Activated gamma-delta T cell treated with Interleukin-2 at 50 U/mL for 16 hours (primary cell): ENCODE data around the gene NAT16.
A peak's percentile ranks its signal among the peaks of the same experiment; 100 is the strongest.

Source experiments
- DNase-seq: peaks from one replicate; pipeline ENCODE4 v3.0.0-alpha.2; 2020

NAT16 gene

GRCh38 chr7:101170617-101171441 is 9.3 kb downstream of the NAT16 start:
- no peak for DNase-seq

- peak; percentile 79 for DNase-seq
Observed at GRCh38 chr7:101169838-101170551, 10.1 kb downstream of the NAT16 start.

GRCh38 chr7:101169110-101169837 is 10.8 kb downstream of the NAT16 start:
- no peak for DNase-seq

DNA sequence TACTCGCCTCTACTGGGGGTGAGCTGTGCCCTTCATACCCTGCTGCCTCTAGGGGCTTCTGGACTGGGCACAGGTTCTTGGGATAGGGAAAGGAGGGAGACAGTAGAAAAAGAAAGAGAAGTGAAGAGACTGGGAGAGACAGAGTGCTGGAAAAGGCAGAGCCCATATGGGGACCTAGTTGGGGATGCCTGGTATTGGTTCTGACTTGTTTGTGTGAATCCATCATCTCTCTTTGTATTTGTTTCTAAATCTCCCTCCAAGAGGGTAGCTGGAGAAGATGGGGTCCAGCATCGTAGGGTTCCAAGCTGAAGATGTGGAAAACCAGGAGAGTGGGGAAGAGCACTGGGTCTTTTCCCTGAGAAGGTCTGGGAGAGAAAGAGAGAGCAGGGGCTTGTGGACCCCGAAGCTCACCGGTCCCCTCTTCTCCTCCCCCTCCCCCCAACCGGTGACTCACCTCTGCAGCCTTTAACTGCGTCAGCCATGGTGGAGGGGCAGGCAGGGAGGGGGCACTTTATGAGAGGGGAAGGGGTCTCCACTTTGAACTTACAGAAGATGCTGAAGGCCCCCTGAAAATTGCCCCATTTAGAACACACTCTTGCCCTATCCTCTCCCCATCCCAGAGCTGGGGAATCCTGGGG is 11.6 kb downstream of the NAT16 start:
- DNase-seq = no peak

DNA sequence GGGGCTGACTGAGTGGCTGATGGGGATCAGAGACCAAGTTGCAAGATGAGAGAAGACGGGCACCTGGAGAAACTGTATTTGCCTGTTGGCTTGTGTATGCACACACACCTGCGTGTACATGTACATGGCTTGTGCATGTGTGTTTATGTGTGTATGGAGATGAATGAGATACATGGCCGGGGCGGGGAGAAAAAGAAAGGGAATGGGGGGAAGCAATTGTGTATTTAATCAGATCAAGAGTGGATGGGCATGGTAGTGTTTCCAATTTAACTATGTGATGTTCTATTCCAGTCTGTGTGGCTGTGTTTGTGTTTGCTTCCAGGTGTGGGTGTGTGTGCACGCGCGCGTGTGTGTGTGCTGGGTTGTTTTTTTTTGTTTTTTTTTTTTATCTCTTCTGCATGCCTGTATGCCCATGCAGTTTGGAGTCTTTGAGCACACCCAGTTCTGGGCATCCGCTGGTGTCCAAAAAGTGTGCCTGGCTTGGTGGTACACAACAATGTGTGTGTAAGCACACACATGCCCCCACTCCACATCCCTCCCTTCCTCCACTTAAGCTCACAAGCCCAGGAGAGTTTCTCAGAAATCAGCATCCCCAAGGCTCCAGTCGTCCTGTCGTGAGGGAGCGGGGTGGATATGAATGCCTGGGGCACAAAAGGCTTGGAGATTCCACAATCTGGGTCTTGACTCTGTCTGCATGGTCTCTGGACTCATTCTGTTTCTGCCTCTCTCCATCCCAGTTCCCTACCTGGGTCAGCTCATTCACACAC is 12.3 kb downstream of the NAT16 start:
- no peak for DNase-seq

GRCh38 chr7:101166909-101167644 is 13.0 kb downstream of the NAT16 start:
- no peak for DNase-seq

DNA sequence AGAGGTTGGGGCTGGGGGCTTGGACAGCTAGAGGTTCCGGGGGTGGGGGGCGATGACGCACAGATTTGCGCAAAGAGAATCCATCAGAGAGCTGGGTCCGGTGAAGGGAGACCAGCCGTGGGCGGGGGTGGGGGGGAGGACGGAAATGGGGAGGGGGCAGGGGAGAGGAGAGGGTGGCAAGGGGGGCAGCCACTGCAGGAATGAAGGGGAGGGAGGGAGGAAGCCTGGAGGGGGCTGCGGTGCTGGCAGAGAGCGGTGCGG is 13.5 kb downstream of the NAT16 start:
- no peak for DNase-seq

DNA sequence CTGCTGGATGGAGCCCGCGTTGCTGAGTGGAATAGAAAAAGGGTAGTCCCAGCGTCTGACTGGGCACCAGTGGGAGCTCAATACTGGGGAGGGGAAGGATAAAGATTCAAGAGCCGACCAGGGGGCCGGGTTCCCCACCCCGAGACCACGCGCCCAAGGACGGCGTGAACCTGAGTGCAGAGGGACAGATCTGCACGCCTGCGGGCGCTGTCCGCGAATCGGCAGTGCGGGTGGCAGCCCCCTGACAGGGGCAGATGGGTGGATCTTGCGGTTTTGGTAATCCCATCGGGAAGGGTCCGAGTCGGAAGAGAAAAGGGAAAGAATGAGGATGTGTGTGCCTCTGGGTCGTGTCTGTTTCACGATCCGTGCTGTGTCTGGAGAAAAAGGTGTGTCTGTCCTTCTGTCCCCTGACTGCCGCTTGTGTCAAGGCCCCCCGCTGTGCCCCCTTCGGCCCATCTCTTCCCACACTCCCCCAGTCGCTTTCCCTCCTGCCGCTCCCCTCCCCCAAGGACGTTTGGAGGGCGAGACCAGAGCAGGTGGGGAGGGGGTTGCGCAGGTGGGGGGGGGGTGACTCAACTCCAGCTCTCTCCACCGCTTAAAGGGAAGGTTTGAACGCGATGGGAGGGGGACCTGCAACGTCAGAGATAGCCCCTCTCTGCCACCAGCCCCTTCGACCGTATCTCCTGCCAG is 14.0 kb downstream of the NAT16 start:
- no peak for DNase-seq

- peak; percentile 88 for DNase-seq
Observed at GRCh38 chr7:101165075-101165957, 14.8 kb downstream of the NAT16 start, which contains the start of gene VGF. Gene VGF, minus strand, starts transcription at chr7:101165569. Its CDS starts 726 bp downstream, at chr7:101164843.

DNA sequence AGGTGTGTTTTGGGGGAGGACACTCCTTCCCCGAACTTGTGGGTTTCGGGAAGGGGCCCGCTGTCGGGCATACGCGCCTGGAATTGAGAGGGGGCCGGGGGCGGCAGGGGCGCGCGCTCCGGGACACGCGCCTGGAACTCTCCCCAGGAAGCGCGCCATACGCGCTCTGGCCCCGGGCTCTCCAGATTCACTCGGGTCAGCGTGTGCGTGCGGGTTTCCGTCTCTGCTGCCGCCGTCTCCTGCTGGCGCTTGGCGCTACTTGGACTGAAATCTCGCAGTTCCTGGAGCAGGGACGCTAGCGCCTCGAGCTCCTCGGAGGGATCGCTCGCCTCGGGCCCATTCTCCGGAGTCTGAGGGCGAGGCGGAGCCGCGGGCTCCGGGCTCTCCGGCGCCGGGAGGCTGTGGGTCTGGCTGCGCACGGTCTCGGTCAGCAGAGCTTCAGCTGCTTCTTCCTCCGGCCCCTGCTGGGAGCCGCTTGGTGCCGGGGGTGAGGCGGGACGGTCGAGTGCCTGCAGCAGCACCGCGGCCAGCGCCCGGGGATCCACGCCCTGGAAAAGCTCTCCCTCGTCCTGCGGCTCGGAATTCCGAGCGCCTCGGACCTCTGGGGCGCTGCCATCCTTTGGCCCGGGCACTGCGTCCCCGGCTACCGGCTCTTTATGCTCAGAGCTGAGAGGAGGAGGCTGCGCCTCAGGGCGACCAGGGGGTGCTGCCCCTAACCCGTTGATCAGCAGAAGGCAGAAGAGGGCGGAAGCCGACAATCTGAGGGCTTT is 15.8 kb downstream of the NAT16 start:
- DNase-seq = no peak

GRCh38 chr7:101163279-101164070 is 16.6 kb downstream of the NAT16 start:
- no peak for DNase-seq

DNA sequence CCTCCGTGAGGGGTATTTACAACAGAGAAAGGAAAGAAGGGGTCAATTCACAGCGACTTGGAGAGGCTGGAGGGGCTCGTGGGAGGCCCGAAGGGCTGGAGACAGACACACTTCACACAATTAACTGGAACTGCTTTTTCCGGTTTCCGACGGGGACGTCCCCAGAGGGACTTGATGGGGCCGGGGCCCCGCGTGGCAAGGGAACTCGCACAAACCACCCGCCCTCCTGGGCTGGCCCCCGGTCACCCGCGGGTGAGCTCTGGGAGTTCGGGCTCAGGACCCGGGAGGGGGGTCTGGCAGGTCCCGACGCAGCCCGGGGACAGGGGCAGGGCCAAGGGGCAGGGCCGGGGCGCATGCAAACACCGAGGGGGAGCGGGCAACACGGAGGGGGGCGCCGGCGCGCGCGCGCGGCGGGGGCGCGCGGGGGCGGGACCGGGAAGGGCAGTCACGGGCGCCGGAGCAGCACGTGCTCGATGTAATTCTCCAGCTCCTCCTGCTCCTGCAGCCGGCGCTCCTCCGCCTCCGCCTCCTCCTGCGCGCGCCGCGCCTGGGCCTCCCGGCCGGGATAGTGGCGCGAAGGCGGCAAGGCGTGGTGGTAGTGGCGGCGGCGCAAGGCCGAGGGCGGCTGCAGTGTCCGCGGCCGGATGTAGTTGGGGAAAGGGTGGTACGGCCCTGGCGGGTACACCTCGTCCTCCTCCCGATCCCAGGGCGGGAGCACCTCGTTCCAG is 17.4 kb downstream of the NAT16 start:
- DNase-seq = no peak

DNA sequence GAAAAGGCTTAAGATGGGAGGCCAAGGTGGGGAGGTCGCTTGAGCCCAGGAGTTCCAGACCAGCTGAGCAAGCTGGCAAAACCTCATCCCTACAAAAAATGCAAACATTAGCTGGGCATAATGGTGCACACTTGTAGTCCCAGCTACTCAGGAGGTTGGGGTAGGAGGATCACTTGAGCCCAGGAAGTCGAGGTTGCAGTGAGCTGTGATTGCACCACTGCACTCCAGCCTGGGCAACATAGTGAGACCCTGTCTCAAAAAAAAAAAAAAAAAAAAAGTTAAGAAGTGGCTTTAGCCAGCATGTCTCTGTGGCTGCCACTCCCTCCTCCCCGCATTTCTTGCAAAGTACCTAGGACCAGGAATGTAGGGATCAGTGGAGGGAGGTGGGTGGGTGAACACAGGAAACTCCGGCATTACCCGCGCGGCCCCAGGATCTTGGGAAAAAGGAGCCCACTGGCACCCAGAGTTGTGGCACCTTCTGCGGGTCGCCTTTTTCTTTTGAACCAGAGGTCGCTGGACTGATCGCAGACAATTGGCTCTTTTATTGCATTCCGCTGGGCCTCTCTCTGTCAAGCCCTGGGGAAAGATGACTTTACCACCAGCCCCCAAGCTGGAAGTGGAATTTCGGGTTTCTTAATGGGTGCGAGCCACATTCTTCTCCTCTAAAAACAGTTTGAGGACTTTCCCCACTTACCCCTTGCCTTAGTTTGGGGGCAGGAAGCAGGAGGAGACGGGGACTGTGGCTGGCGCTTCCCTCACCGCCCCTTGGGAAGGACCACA is 18.2 kb downstream of the NAT16 start:
- DNase-seq = no peak

DNA sequence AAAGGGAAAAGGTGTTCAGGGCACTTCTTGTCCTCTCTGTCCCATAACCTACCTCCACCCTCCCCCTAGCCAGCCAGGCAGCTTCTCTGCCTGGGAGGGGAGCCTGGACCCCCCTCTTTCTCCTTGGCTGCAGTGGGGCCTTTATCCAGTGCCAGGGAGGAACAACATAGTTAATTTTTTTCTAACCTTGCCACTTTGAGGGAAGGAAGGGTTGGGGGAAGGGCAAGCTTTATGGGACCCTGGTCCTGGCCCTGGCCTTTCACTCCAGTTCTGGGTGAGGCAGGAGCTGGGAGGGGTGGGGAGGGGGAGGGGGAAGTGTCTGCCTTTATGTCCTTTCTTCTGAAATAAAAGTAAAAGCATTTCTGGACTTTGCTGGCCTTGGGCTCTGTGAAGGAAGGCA is 19.2 kb downstream of the NAT16 start:
- DNase-seq = no peak

DNA sequence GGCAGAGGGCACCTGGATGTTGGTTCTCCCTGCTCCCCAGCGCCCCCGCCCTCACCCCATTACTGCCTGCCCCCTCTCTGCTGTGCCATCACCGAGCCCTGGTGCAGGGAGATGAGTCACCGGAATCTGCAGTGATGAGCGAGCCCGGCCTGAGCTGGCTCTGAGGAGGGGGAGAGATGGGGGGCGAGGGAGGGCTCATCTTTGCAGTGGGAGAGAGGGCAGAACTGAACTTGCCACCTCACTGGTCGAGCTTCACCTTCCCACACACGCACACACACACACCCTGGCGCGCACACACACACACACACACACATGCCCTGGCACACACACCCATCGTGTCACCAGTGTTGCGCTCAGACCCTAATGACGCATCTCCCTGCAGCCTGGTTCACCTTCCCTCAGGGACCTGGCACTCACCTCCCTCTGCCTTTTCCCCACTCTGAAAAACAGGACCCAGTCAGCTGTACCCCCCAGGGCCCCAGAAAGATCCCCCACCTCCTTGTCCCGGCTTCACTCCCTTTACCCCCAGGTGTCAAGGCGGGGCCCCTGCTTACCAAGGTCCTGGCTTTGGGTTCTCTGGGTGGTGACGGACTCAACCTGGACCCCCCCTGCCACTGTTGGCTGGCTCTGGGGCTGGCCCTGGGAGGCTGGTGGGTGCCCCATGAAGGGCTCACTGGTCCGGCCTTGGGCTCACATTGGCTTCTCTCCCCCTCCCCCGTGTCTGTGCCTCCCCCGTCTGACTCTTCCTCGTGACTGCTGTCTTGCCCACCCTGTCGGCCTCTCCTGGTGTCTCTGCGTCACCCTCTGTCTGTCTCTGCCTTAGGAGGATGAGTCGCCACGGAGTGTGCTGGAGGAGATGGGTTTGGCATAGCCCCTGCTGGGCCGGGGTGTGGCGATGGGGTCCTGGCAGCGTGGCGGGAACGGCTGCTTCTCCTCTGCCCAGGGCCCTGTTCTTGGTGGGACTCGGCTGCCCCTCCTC is 20.1 kb downstream of the NAT16 start:
- no peak for DNase-seq
